SK-N-SH (cell line): ENCODE measurements around the gene SBSN. TPM values are rescaled to one million over a fixed set of nuclear protein-coding genes. Genes with fewer than 3 reads are reported as not detected.

Experiments
- CTCF ChIA-PET: fragments of 300-600, 350-600 bp; formaldehyde crosslinking; extraction: SDS; loops from one replicate; lab custom pipeline; 2021; lab: Yijun Ruan, JAX
- POLR2A ChIA-PET: fragments of 350-600 bp; sonication (Branson Sonifier 250); formaldehyde crosslinking; extraction: SDS; loops from one replicate; lab custom pipeline; 2020; ENCODE audit warnings: antibody characterized with exemption, inconsistent platforms; lab: Yijun Ruan, JAX
- DNase-seq: peaks from one replicate; pipeline ENCODE4 v3.0.0; 2012
- H2AFZ ChIP-seq: fragments of 200-600 bp; sonication (generic); 2 replicates; pipeline ENCODE4 v1.8.1; 2016; ENCODE audit warnings: antibody characterized with exemption, mild to moderate bottlenecking, low read depth
- H3F3A ChIP-seq: fragments of 200-600 bp; sonication (generic); replicated peaks from 2 replicates; pipeline ENCODE3; 2016; ENCODE audit warnings: antibody characterized with exemption, mild to moderate bottlenecking; ENCODE audit not compliant: insufficient read depth
- H3K27ac ChIP-seq, 2 experiments: fragments of 200-500 bp in 1 of 2; fragments of 200-600 bp in 1 of 2; sonication (Bioruptor generic) in 1 of 2; sonication (generic), shearing (Covaris generic) in 1 of 2; 2 replicates each; pipeline versions ENCODE4 v1.5.1 to v1.6.1; 2014 to 2016; ENCODE audit warnings: low read depth in 2 of 2, inconsistent platforms in 1 of 2, low read length in 1 of 2, mild to moderate bottlenecking in 1 of 2, mixed read lengths in 1 of 2
- H3K27me3 ChIP-seq: fragments of 200-600 bp; sonication (generic), shearing (Covaris generic); 2 replicates; pipeline ENCODE4 v1.6.1; 2016; ENCODE audit warnings: mixed run types; ENCODE audit not compliant: insufficient read depth
- H3K36me3 ChIP-seq, 2 experiments: fragments of 200-500 bp in 1 of 2; fragments of 200-600 bp in 1 of 2; sonication (Bioruptor generic) in 1 of 2; sonication (generic) in 1 of 2; replicated peaks in 1 of 2; 2 replicates each; pipeline versions ENCODE3 to v1.5.1; 2014 to 2016; ENCODE audit warnings: low read length in 1 of 2, mild to moderate bottlenecking in 1 of 2; ENCODE audit not compliant: insufficient read depth in 2 of 2, control insufficient read depth in 1 of 2
- H3K4me1 ChIP-seq, 2 experiments: fragments of 200-500 bp in 1 of 2; fragments of 200-600 bp in 1 of 2; sonication (Bioruptor generic) in 1 of 2; sonication (generic), shearing (Covaris generic) in 1 of 2; 2 replicates each; pipeline versions ENCODE4 v1.5.1 to v1.6.1; 2014 to 2016; ENCODE audit warnings: low read depth in 1 of 2, low read length in 1 of 2, mixed run types in 1 of 2; ENCODE audit not compliant: insufficient read depth in 2 of 2, control insufficient read depth in 1 of 2
- H3K4me2 ChIP-seq: fragments of 200-600 bp; sonication (generic), shearing (Covaris generic); 2 replicates; pipeline ENCODE4 v1.6.1; 2017; ENCODE audit warnings: mixed run types
- H3K4me3 ChIP-seq, 2 experiments: fragments of 200-500 bp in 1 of 2; fragments of 200-600 bp in 1 of 2; sonication (Bioruptor generic) in 1 of 2; sonication (generic), shearing (Covaris generic) in 1 of 2; 2 replicates each; pipeline versions ENCODE4 v1.5.1 to v1.8.1; 2014 to 2016; ENCODE audit warnings: low read depth in 2 of 2, inconsistent platforms in 1 of 2, low read length in 1 of 2, mild to moderate bottlenecking in 1 of 2, mixed read lengths in 1 of 2, moderate library complexity in 1 of 2
- H3K79me2 ChIP-seq: fragments of 200-600 bp; sonication (generic); 2 replicates; pipeline ENCODE4 v1.8.1; 2017; ENCODE audit warnings: mild to moderate bottlenecking; ENCODE audit not compliant: insufficient read depth
- H3K9ac ChIP-seq: fragments of 200-600 bp; sonication (generic); 2 replicates; pipeline ENCODE4 v1.6.1; 2017; ENCODE audit warnings: mixed run types
- H3K9me2 ChIP-seq: fragments of 200-600 bp; sonication (generic); 2 replicates; pipeline ENCODE4 v1.6.1; 2017; ENCODE audit warnings: mixed run types
- H3K9me3 ChIP-seq: fragments of 200-600 bp; sonication (generic); 2 replicates; pipeline ENCODE4 v1.6.1; 2017; ENCODE audit warnings: mixed run types, mild to moderate bottlenecking, moderate library complexity
- H4K20me1 ChIP-seq: fragments of 200-600 bp; sonication (generic); 2 replicates; pipeline ENCODE4 v1.6.1; 2017; ENCODE audit warnings: mild to moderate bottlenecking, mixed run types; ENCODE audit not compliant: insufficient read depth
- GATA2 ChIP-seq: sonication (generic); formaldehyde crosslinking; IDR thresholded peaks from 2 replicates; pipeline ENCODE4 v1.5.0; 2020; ENCODE audit warnings: mild to moderate bottlenecking, missing genetic modification reagents
- IRF3 ChIP-seq: fragments of 150-350 bp; IDR thresholded peaks from 2 replicates; pipeline ENCODE4 v1.6.1; 2016; ENCODE audit warnings: mild to moderate bottlenecking, low read depth, low read length
- PBX3 ChIP-seq: IDR thresholded peaks from 2 replicates; pipeline ENCODE4; 2012
- TAF1 ChIP-seq: IDR thresholded peaks from 2 replicates; pipeline ENCODE4 v1.6.1; 2012; ENCODE audit warnings: low read depth, mild to moderate bottlenecking, low read length, moderate library complexity, borderline replicate concordance
- TCF12 ChIP-seq: IDR thresholded peaks from 2 replicates; pipeline ENCODE4 v1.4.0; 2012
- TEAD4 ChIP-seq: IDR thresholded peaks from 2 replicates; pipeline ENCODE4 v1.4.0; 2012; ENCODE audit warnings: mild to moderate bottlenecking, borderline replicate concordance; ENCODE audit not compliant: insufficient read depth
- USF1 ChIP-seq: IDR thresholded peaks from 2 replicates; pipeline ENCODE4 v1.4.0; 2012; ENCODE audit warnings: low read depth, borderline replicate concordance
- USF2 ChIP-seq: fragments of 150-350 bp; IDR thresholded peaks from 2 replicates; pipeline ENCODE4 v1.6.1; 2017; ENCODE audit warnings: antibody characterized with exemption, low read length, low read depth, borderline replicate concordance
- WGBS: methylation state at CpG from one replicate; pipeline ENCODE4 v1.1.6; 2017; ENCODE audit warnings: low lambda C conversion rate; 5-methylcytosine and 5-hydroxymethylcytosine counted together
- polyA plus RNA-seq, 3 experiments: library from polyadenylated mRNA; depleted of rRNA; stranded (reverse); fragments of >200 nt; gene quantifications; 2 replicates each; pipeline ENCODE4 v1.2.3, GENCODE V29; 2012
- TF ChIP-seq, protein P1 (sequence below): IDR thresholded peaks from 2 replicates; pipeline ENCODE4 v1.4.0; 2012; ENCODE audit warnings: low read depth, borderline replicate concordance

SBSN gene
- polyA plus RNA-seq, 1 of the 3 experiments (the other 2 are of a cell fraction), result 0.25 TPM

DNA sequence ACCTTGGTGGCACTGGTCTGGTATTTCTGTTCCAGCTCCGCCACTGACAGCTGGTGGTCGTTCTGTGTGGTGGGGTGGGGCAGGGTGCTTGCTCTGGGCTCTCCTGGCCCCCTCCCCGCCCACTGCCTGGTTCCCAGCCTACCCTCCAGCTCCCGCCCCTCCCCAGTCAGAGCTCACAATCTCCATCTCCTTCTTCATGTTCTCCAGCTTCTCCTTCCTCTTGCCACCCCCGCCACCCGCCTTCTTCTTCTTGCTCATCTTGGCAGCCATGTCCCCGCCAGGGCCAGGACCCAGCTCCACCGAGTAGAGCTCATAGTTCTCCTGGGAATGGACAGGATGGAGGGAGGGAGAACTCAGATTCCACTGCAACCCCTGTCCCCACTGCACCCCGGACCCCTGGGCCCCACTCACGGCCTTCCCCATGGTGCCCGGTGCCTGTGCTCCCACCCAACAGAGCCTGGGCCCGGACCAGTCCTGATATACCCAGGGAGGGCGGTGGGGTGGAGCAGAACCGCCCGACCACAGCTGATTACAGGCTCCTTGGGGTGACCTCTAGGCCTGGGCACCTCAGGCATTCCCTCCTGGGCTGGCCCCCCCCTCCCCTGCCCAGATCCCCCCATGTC, 35.2 kb upstream of the SBSN start, which contains the start of gene ATP4A:
ATP4A (minus strand) TSS at position 452 of the 623 bp plus-strand sequence; CDS start at position 423, 29 bp downstream.
- peaks cover 0 to 5% of the 10 kb centered on the region in 2 experiments; a peak in 1 of 4 replicates for H3K4me1 ChIP-seq
- H2AFZ ChIP-seq, result no peak within 1 kb of the TSS
- no peaks in the 10 kb centered on the region for H3K9me2 ChIP-seq
- H3K4me2 ChIP-seq, result no peak within 1 kb of the TSS
- H3K9me3 ChIP-seq, result no peaks in the 10 kb centered on the region
- H3K4me3 ChIP-seq, result no peak within 1 kb of the TSS
- H3K9ac ChIP-seq, result no peak within 1 kb of the TSS
- no peak within 1 kb of the TSS for H3K27ac ChIP-seq
- no peak for TF ChIP-seq TEAD4
- no peaks in the 10 kb centered on the region for H4K20me1 ChIP-seq
- H3K36me3 ChIP-seq, result no peaks in the 10 kb centered on the region
- peaks cover 81% of the 10 kb centered on the region for H3K27me3 ChIP-seq
- no peaks in the 10 kb centered on the region for H3F3A ChIP-seq
- H3K79me2 ChIP-seq, result no peaks in the 10 kb centered on the region
- no peak for DNase-seq
- POLR2A ChIA-PET, result no interaction called here
- CTCF ChIA-PET, result interaction anchor here (1.2 kb wide), 2 partner anchors 14 to 53 kb away, joined by 3 to 6 read pairs; no protein-coding TSS in a partner anchor
- WGBS, result 7% methylated on average over 13 of the region's 15 CpGs

- Histone ChIP-seq H3K27me3 (peaks cover 77% of the 10 kb centered on the region), H2AFZ (no peak overlapping the region), H3K27ac (no peak overlapping the region), H3K9ac (no peak overlapping the region), H3K9me3 (no peaks in the 10 kb centered on the region), H3K9me2 (no peaks in the 10 kb centered on the region), H3F3A (no peaks in the 10 kb centered on the region), H4K20me1 (no peaks in the 10 kb centered on the region), H3K4me3 (no peak overlapping the region), H3K79me2 (no peaks in the 10 kb centered on the region), H3K4me1 (peaks cover 0 to 8% of the 10 kb centered on the region in 2 experiments; a peak in 1 of 4 replicates), H3K36me3 (no peaks in the 10 kb centered on the region), H3K4me2 (no peak overlapping the region)
- no peak for TF ChIP-seq IRF3
- TF ChIP-seq GATA2 (CRISPR knock-in tag), result no peak
- no peak for TF ChIP-seq TAF1
- no peak for TF ChIP-seq PBX3
- TF ChIP-seq USF1, result no peak
- TF ChIP-seq, protein P1, sequence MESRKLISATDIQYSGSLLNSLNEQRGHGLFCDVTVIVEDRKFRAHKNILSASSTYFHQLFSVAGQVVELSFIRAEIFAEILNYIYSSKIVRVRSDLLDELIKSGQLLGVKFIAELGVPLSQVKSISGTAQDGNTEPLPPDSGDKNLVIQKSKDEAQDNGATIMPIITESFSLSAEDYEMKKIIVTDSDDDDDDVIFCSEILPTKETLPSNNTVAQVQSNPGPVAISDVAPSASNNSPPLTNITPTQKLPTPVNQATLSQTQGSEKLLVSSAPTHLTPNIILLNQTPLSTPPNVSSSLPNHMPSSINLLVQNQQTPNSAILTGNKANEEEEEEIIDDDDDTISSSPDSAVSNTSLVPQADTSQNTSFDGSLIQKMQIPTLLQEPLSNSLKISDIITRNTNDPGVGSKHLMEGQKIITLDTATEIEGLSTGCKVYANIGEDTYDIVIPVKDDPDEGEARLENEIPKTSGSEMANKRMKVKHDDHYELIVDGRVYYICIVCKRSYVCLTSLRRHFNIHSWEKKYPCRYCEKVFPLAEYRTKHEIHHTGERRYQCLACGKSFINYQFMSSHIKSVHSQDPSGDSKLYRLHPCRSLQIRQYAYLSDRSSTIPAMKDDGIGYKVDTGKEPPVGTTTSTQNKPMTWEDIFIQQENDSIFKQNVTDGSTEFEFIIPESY, result no peak
- TF ChIP-seq TCF12, result no peak
- no peak for TF ChIP-seq USF2
- ChIA-PET POLR2A (no interaction called here), CTCF (interaction anchor here (1.2 kb wide), 2 partner anchors 14 to 52 kb away, joined by 3 to 6 read pairs; no protein-coding TSS in a partner anchor)
- no peak for DNase-seq
- 14% methylated on average over 2 of the region's 2 CpGs for WGBS
Measured at GRCh38 chr19:35562776-35563175, 34.7 kb upstream of the SBSN start.
